ENCODE measurements around the gene NBEA. TPM values are rescaled to one million over a fixed set of nuclear protein-coding genes. Genes with fewer than 3 reads are reported as not detected.
A peak's percentile ranks its signal among the peaks of the same experiment; 100 is the strongest.

The NBEA gene
- total RNA-seq, 2 donors from 2014 or later: 15.2 to 15.9 TPM

DNA sequence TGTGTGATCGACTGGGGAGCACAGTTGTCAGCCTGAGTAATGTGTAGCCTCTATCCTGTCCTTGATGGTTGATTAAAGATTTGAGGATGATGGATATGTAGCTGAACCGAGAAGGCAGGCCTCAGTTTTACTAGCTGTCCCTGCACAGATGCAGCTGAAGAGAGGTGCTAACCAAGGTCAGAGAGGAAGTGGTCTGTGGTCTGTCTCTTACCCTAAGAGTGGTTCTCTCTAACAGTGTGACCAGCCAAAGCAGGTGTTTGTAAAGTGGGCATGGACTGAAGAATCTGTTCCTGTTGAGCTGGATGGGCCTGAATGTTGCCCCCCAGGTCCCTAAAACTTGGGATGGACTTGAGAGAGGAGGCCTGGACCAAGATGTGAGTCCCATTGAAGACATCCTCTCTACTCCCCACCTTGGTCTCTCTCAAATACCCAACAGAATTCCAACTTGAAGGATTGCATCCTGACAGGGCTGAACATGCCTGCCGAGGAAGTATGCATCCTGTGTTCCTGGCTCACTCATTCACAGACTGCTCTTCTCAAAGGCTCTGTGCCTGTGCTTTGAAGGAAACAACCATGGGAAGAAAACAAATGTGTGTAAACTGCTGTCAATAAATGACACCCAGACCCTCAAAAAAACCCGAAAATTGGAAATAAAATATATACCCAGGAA lies 310.6 kb downstream of the NBEA start:
- WGBS, 2 experiments (ENCODE audit: insufficient coverage in 1 of 2, insufficient read length in 1 of 2): 80 to 90% methylated on average over 1 to 4 of the region's 4 CpGs
- H3K9me3 ChIP-seq (ENCODE audit: control insufficient read depth, low read length): peaks cover 17% of the 10 kb centered on the region
- no peak overlapping the region for H3K4me3 ChIP-seq (ENCODE audit: low read length)
- no peak for DNase-seq
- H3K36me3 Mint-ChIP-seq (ENCODE audit: low read depth): peaks cover 27% of the 10 kb centered on the region
- H3K9me3 Mint-ChIP-seq: peaks cover 5% of the 10 kb centered on the region
- H3K27ac ChIP-seq (ENCODE audit: low read depth, low read length): no peak overlapping the region
- TF ChIP-seq, protein P1, sequence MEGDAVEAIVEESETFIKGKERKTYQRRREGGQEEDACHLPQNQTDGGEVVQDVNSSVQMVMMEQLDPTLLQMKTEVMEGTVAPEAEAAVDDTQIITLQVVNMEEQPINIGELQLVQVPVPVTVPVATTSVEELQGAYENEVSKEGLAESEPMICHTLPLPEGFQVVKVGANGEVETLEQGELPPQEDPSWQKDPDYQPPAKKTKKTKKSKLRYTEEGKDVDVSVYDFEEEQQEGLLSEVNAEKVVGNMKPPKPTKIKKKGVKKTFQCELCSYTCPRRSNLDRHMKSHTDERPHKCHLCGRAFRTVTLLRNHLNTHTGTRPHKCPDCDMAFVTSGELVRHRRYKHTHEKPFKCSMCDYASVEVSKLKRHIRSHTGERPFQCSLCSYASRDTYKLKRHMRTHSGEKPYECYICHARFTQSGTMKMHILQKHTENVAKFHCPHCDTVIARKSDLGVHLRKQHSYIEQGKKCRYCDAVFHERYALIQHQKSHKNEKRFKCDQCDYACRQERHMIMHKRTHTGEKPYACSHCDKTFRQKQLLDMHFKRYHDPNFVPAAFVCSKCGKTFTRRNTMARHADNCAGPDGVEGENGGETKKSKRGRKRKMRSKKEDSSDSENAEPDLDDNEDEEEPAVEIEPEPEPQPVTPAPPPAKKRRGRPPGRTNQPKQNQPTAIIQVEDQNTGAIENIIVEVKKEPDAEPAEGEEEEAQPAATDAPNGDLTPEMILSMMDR (conservative IDR thresholded peaks at IDR 0.05): no peak
- H3K4me3 Mint-ChIP-seq: no peak overlapping the region
- no peaks in the 10 kb centered on the region for H3K27me3 ChIP-seq (ENCODE audit: control insufficient read depth, insufficient read depth, low read length, poor library complexity, severe bottlenecking)
- H3K27me3 Mint-ChIP-seq (ENCODE audit: insufficient read depth): no peaks in the 10 kb centered on the region
- no peaks in the 10 kb centered on the region for H3K4me1 Mint-ChIP-seq
- no peaks in the 10 kb centered on the region for H3K36me3 ChIP-seq (ENCODE audit: control insufficient read depth, insufficient read depth, low read length)
- no peak overlapping the region for H3K9ac ChIP-seq (ENCODE audit: extremely low read depth, low read length, poor library complexity, severe bottlenecking)
- H3K4me1 ChIP-seq (ENCODE audit: control insufficient read depth, insufficient read depth, low read length): no peaks in the 10 kb centered on the region
- peak overlapping the region; percentile 52 for H3K27ac Mint-ChIP-seq

DNA sequence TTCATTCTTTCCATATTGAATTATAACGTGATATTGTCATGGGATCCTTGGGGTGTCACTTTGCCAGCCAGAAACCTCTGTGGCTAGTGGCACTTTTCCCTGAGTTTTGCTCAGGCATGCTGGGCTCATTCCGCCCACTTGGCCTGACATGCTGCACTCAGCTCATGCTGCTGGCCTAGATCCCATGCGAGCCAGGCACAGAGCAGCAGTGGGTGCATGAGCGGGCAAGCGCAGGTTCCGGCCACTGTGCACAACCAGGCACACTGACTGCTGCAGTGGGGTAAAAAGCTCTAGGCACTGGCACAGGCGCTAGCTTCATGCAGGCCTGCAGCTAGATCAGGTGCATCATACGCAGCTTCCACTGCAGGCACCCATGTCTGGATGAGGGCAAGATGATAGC lies 313.2 kb downstream of the NBEA start:
- no peak overlapping the region for H3K4me3 ChIP-seq (ENCODE audit: low read length)
- TF ChIP-seq, protein P1 (conservative IDR thresholded peaks at IDR 0.05): no peak
- H3K4me3 Mint-ChIP-seq: no peak overlapping the region
- no peak overlapping the region for H3K9ac ChIP-seq (ENCODE audit: extremely low read depth, low read length, poor library complexity, severe bottlenecking)
- peaks cover 5% of the 10 kb centered on the region for H3K9me3 Mint-ChIP-seq
- no peaks in the 10 kb centered on the region for H3K27me3 Mint-ChIP-seq (ENCODE audit: insufficient read depth)
- 95 to 100% methylated on average over 7 to 8 of the region's 8 CpGs for WGBS, 2 experiments (ENCODE audit: insufficient coverage in 1 of 2, insufficient read length in 1 of 2)
- H3K27me3 ChIP-seq (ENCODE audit: control insufficient read depth, insufficient read depth, low read length, poor library complexity, severe bottlenecking): no peaks in the 10 kb centered on the region
- H3K4me1 ChIP-seq (ENCODE audit: control insufficient read depth, insufficient read depth, low read length): no peaks in the 10 kb centered on the region
- H3K27ac Mint-ChIP-seq: no peak overlapping the region
- no peak overlapping the region for H3K27ac ChIP-seq (ENCODE audit: low read depth, low read length)
- peaks cover 17% of the 10 kb centered on the region for H3K9me3 ChIP-seq (ENCODE audit: control insufficient read depth, low read length)
- H3K36me3 Mint-ChIP-seq (ENCODE audit: low read depth): peaks cover 23% of the 10 kb centered on the region
- no peaks in the 10 kb centered on the region for H3K4me1 Mint-ChIP-seq
- no peak for DNase-seq
- no peaks in the 10 kb centered on the region for H3K36me3 ChIP-seq (ENCODE audit: control insufficient read depth, insufficient read depth, low read length)

DNA sequence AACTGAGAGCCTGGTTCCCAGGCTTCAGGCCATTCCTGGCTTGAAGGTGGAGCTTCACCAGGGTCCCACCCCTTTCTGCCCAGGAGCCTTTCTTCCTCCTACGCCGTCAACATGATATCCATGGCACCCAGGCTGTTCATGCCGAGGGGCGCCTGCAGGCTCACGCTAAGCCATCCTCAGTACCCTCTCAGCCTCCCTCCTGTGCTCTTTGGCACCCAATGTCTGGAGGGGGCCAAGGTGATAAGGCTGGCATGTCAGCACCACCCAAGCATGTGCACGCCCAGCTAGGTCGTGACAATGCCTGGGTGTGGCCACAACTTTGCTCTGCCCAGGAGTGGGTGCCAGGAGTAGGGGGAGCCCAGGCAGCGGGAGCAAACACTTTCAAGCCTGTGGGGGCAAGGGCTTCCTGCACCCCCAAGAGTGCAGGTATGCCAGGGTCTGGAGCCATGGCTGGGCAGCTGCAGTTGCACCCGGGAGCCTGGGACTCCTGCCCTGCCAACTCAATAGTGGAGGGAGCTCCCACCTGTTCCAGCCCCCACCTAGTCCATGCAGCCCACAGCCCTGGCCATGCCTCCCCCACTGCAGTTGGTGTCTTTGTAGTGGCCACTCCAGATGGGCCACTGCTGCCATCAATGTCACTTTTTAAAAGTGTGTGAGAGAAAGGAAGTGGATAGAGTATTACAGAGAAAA lies 314.5 kb downstream of the NBEA start:
- TF ChIP-seq, protein P1 (conservative IDR thresholded peaks at IDR 0.05): no peak
- H3K27me3 Mint-ChIP-seq (ENCODE audit: insufficient read depth): no peaks in the 10 kb centered on the region
- no peak overlapping the region for H3K4me3 ChIP-seq (ENCODE audit: low read length)
- H3K9me3 Mint-ChIP-seq: peaks cover 5% of the 10 kb centered on the region
- no peaks in the 10 kb centered on the region for H3K4me1 Mint-ChIP-seq
- 86 to 96% methylated on average over 1 to 9 of the region's 9 CpGs for WGBS, 2 experiments (ENCODE audit: insufficient coverage in 1 of 2, insufficient read length in 1 of 2)
- H3K36me3 ChIP-seq (ENCODE audit: control insufficient read depth, insufficient read depth, low read length): no peaks in the 10 kb centered on the region
- H3K9me3 ChIP-seq (ENCODE audit: control insufficient read depth, low read length): peaks cover 17% of the 10 kb centered on the region
- DNase-seq: no peak
- peaks cover 19% of the 10 kb centered on the region for H3K36me3 Mint-ChIP-seq (ENCODE audit: low read depth)
- H3K27me3 ChIP-seq (ENCODE audit: control insufficient read depth, insufficient read depth, low read length, poor library complexity, severe bottlenecking): no peaks in the 10 kb centered on the region
- H3K27ac Mint-ChIP-seq: no peak overlapping the region
- no peak overlapping the region for H3K9ac ChIP-seq (ENCODE audit: extremely low read depth, low read length, poor library complexity, severe bottlenecking)
- H3K27ac ChIP-seq (ENCODE audit: low read depth, low read length): no peak overlapping the region
- no peak overlapping the region for H3K4me3 Mint-ChIP-seq
- no peaks in the 10 kb centered on the region for H3K4me1 ChIP-seq (ENCODE audit: control insufficient read depth, insufficient read depth, low read length)
